Vagina (tissue), 2 donors: ENCODE measurements around the gene TMBIM1.

ENCODE experiments used
- POLR2A ChIP-seq, 2 donors: fragments of 450-650 bp; IDR thresholded peaks; one replicate each; pipeline ENCODE4 v1.6.1; 2017; ENCODE audit warnings: antibody characterized with exemption in 2 of 2, mild to moderate bottlenecking in 2 of 2, moderate library complexity in 2 of 2
- POLR2AphosphoS5 ChIP-seq, 2 donors: sonication (generic); formaldehyde crosslinking; IDR thresholded peaks; one replicate each; pipeline ENCODE4 v1.9.0; 2017; ENCODE audit warnings: antibody characterized with exemption in 2 of 2, mild to moderate bottlenecking in 2 of 2, low read depth in 1 of 2; ENCODE audit not compliant: insufficient read depth in 1 of 2

DNA sequence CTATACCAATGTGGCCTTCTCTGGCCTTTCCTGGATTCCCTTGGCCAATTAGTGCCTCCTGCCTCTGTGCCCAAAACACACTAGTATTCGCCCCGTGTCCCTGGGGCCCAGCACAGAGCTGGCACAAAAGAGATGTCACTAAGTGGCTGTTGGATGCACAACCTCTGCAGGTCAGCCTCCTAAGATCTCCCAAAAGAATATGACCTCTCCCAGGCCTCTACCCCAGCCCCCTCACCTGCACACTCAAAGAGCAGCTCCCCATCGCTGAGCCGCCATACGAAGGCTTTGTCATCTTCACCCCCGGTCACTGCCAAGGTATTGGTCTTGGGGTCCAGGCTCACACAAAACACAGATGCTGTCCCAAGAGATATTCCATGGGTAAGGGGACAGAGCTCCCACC, 25.0 kb downstream of the TMBIM1 start:
- TF ChIP-seq POLR2A (IDR thresholded peaks at IDR 0.05) (no peak), POLR2AphosphoS5 (IDR thresholded peaks at IDR 0.05; ENCODE audit: insufficient read depth in 1 of 2, low read depth in 1 of 2) (no peak)
